Caco-2 (cell line): ENCODE measurements around the gene TRIM24. TPM values are rescaled to one million over a fixed set of nuclear protein-coding genes. Genes with fewer than 3 reads are reported as not detected.
"Not testable (repeated sequence)": the region's sequence is repeated elsewhere in the genome, so short reads cannot be mapped to it uniquely, and the experiment has no call there.

Experiments used
- BruUV-seq: library from RNA; stranded (reverse); fragments of 400-500 nt; replicated peaks from 2 replicates; lab custom pipeline; 2021; lab: Mats Ljungman, UMichigan
- CTCF ChIA-PET: fragments of 300-600 bp; sonication (Branson Sonifier 250); formaldehyde crosslinking; loops from one replicate; lab custom pipeline; 2022; ENCODE audit warnings: antibody characterized with exemption; lab: Charles Lee
- POLR2A ChIA-PET: fragments of 300-600 bp; sonication (Branson Sonifier 250); formaldehyde crosslinking; loops from one replicate; lab custom pipeline; 2022; ENCODE audit warnings: antibody characterized with exemption; lab: Charles Lee
- DNase-seq, 2 experiments: peaks; one replicate each; pipeline versions ENCODE4 v3.0.0 to v3.0.0-alpha.2; 2020 to 2022
- H3K27me3 ChIP-seq: replicated peaks from 2 replicates; pipeline ENCODE4 v1.6.0; 2011; ENCODE audit warnings: low read length; ENCODE audit not compliant: control insufficient read depth, insufficient read depth
- H3K36me3 ChIP-seq: 2 replicates; pipeline ENCODE4 v1.5.1; 2011; ENCODE audit warnings: low read length; ENCODE audit not compliant: control insufficient read depth, insufficient read depth
- H3K4me1 ChIP-seq: fragments of 250-450 bp; sonication (Bioruptor Pico); 2 replicates; pipeline ENCODE4 v1.5.1; 2020; ENCODE audit warnings: mild to moderate bottlenecking
- H3K4me3 ChIP-seq: 2 replicates; pipeline ENCODE4 v1.5.1; 2011; ENCODE audit warnings: low read depth, mild to moderate bottlenecking, control low read depth, low read length
- H3K9me3 ChIP-seq: fragments of 250-450 bp; sonication (Bioruptor Pico); 2 replicates; pipeline ENCODE4 v1.5.1; 2020; ENCODE audit warnings: mild to moderate bottlenecking, moderate library complexity
- H3K27ac Mint-ChIP-seq: one replicate; pipeline ENCODE4 v1.8.0; 2022; ENCODE audit warnings: mixed read lengths; ENCODE audit not compliant: unreplicated experiment
- H3K27me3 Mint-ChIP-seq: one replicate; pipeline ENCODE4 v1.8.0; 2022; ENCODE audit warnings: mixed read lengths; ENCODE audit not compliant: insufficient read depth, unreplicated experiment
- H3K36me3 Mint-ChIP-seq: one replicate; pipeline ENCODE4 v1.8.0; 2022; ENCODE audit warnings: mild to moderate bottlenecking, mixed read lengths; ENCODE audit not compliant: insufficient read depth, unreplicated experiment
- H3K4me1 Mint-ChIP-seq: one replicate; pipeline ENCODE4 v1.8.0; 2022; ENCODE audit warnings: low read depth, mixed read lengths; ENCODE audit not compliant: unreplicated experiment
- H3K4me3 Mint-ChIP-seq: one replicate; pipeline ENCODE4 v1.8.0; 2022; ENCODE audit warnings: mild to moderate bottlenecking, moderate library complexity, mixed read lengths; ENCODE audit not compliant: unreplicated experiment
- H3K9me3 Mint-ChIP-seq: one replicate; pipeline ENCODE4 v1.8.0; 2022; ENCODE audit warnings: mixed read lengths; ENCODE audit not compliant: unreplicated experiment
- intact Hi-C: fragments of 100-400 bp; cut with micrococcal nuclease; formaldehyde crosslinking; loops from one replicate; pipeline ENCODE4 v1.10.0; 2022; ENCODE audit not compliant: unreplicated experiment
- total RNA-seq: library from RNA; stranded (reverse); gene quantifications from 2 replicates; pipeline ENCODE4 v1.2.3, GENCODE V29; 2022
- TF ChIP-seq, protein P1 (sequence below), 2 experiments: fragments of 200-600 bp in 1 of 2; IDR thresholded peaks; 1 replicate in 1 of 2; 2 replicates in 1 of 2; pipeline versions ENCODE4 v1.5.1 to v1.8.0; 2011 to 2022; ENCODE audit warnings: antibody characterized with exemption in 1 of 2, control low read depth in 1 of 2, inconsistent platforms in 1 of 2, low read depth in 1 of 2, low read length in 1 of 2, mild to moderate bottlenecking in 1 of 2, moderate library complexity in 1 of 2; ENCODE audit not compliant: insufficient read depth in 1 of 2, severe bottlenecking in 1 of 2, unreplicated experiment in 1 of 2

The TRIM24 gene
- total RNA-seq, 1 experiment from 2014 or later: 58.2 TPM

DNA sequence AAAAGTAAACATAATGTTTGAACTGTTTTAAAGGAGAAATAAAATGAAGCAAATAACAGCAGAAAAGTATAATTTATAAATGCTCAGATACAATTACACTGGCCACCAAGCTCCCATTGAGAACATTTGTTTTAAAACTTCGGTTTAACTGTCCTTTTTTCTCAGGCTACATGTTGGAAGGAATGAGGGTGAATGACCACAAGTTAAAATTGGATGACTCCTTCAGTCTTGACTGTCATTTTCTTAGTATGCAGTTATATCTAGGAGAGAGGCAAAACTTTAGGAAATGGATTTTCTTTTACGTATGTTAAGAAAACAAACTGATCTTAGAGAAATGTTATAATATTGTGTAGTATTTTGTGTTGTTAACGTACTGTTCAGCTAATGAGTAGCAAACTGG is 5.0 kb downstream of the TRIM24 start:
- Mint-ChIP-seq H3K27me3 (no peaks in the 10 kb centered on the region), H3K36me3 (peaks cover 74% of the 10 kb centered on the region), H3K9me3 (no peaks in the 10 kb centered on the region), H3K27ac (no peak overlapping the region), H3K4me3 (no peak overlapping the region), H3K4me1 (no peaks in the 10 kb centered on the region)
- TF ChIP-seq, protein P1, sequence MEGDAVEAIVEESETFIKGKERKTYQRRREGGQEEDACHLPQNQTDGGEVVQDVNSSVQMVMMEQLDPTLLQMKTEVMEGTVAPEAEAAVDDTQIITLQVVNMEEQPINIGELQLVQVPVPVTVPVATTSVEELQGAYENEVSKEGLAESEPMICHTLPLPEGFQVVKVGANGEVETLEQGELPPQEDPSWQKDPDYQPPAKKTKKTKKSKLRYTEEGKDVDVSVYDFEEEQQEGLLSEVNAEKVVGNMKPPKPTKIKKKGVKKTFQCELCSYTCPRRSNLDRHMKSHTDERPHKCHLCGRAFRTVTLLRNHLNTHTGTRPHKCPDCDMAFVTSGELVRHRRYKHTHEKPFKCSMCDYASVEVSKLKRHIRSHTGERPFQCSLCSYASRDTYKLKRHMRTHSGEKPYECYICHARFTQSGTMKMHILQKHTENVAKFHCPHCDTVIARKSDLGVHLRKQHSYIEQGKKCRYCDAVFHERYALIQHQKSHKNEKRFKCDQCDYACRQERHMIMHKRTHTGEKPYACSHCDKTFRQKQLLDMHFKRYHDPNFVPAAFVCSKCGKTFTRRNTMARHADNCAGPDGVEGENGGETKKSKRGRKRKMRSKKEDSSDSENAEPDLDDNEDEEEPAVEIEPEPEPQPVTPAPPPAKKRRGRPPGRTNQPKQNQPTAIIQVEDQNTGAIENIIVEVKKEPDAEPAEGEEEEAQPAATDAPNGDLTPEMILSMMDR (IDR thresholded peaks at IDR 0.05; ENCODE audit: insufficient read depth in 1 of 2, low read depth in 1 of 2, low read length in 1 of 2, severe bottlenecking in 1 of 2, unreplicated experiment in 1 of 2): no peak
- no peaks in the 10 kb centered on the region; the same call in 1 of the 2 replicates for H3K36me3 ChIP-seq
- H3K9me3 ChIP-seq: no peaks in the 10 kb centered on the region
- BruUV-seq: no TSS peak
- H3K27me3 ChIP-seq: no peaks in the 10 kb centered on the region
- DNase-seq: no peak
- POLR2A ChIA-PET: no interaction called here
- intact Hi-C loops: no loop called here
- H3K4me1 ChIP-seq: peaks cover 16% of the 10 kb centered on the region
- no peak overlapping the region for H3K4me3 ChIP-seq
- CTCF ChIA-PET: no interaction called here

DNA sequence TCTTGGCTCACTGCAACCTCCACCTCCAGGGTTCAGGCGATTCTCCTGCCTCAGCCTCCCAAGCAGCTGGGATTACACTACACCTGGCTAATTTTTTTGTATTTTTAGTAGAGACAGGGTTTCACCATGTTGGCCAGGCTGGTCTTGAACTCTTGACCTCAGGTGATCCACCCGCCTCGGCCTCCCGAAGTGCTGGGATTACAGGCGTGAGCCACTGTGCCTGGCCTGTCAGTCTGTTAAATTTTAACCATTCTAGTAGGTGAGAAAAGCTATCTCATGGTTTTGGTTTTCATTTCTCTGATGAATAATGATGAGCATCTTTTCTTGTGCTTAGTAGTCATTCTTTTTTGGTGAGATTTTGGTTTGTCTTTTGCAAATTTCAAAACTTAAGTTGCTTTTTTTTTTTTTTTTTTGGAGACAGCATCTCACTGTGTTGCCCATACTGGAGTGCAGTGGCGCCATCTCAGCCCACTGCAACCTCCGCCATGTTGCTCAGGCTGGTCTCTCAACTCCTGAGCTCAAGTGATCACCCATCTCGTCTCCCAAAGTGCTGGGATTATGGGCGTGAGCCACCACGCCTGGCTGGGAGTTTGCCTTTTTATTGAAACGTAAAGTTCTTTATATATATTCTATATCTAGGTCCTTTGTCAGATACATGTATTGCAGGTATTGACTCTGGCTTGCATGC is 6.2 kb downstream of the TRIM24 start:
- H3K4me3 ChIP-seq, CTCF ChIA-PET, H3K4me3 Mint-ChIP-seq, H3K27ac Mint-ChIP-seq, H3K4me1 Mint-ChIP-seq, BruUV-seq, H3K27me3 Mint-ChIP-seq, H3K27me3 ChIP-seq, DNase-seq, H3K9me3 Mint-ChIP-seq, H3K36me3 ChIP-seq, H3K9me3 ChIP-seq, intact Hi-C loops: not testable (repeated sequence)
- POLR2A ChIA-PET: interaction anchor here (0.7 kb wide), 1 partner anchor 290 kb away, joined by 23 read pairs; no protein-coding TSS in a partner anchor
- H3K36me3 Mint-ChIP-seq: peaks cover 63% of the 10 kb centered on the region
- peaks cover 16% of the 10 kb centered on the region for H3K4me1 ChIP-seq

DNA sequence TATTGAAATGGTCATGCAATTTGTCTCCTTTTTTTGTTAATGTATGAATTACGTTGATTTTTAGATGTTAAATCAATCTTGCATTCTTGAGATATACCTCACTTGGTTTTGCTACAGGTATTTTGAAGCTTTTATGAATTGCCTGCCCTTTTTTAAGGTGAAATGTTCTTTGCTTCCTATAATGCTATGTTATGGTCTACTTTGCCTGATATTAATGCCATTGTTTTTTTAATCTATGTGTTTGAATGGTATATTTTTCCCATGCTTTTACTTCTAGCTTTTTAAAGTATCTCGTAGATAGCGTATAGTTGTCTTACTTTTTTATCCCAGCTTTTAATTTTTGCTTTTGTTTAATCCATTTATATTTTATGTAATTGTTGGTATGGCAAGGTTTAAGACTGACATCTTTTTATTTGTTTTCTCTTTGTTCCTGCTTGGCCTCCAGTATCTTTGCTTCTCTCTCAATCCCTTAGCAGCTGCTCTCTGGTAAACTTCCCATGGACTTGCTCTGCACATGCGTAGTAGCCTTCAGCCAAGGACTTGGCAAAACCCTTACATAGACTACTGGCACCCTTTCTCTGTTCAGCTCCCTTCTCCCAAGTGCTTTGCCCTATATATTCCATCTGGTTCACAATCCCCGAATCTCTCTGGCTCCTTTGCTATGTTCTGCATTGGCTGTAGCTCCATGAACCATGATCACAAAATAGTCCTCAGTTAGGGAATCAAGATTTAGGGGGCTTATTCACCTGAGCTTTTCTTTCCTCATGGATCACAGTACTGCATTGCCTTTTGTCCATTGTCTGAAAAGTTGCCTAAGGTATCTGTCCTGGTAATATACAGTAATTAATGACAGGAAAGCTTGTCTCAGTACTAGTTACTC is 8.4 kb downstream of the TRIM24 start:
- DNase-seq: no peak
- no peaks in the 10 kb centered on the region for H3K27me3 ChIP-seq
- ChIA-PET POLR2A (no interaction called here), CTCF (no interaction called here)
- Mint-ChIP-seq H3K27ac (no peak overlapping the region), H3K4me3 (no peak overlapping the region), H3K36me3 (peaks cover 55% of the 10 kb centered on the region), H3K9me3 (no peaks in the 10 kb centered on the region), H3K27me3 (no peaks in the 10 kb centered on the region), H3K4me1 (peaks cover 11% of the 10 kb centered on the region)
- H3K4me3 ChIP-seq: no peak overlapping the region
- H3K4me1 ChIP-seq: peaks cover 13% of the 10 kb centered on the region
- no peaks in the 10 kb centered on the region; the same call in 1 of the 2 replicates for H3K36me3 ChIP-seq
- no peaks in the 10 kb centered on the region for H3K9me3 ChIP-seq
- no TSS peak for BruUV-seq
- TF ChIP-seq, protein P1 (IDR thresholded peaks at IDR 0.05; ENCODE audit: insufficient read depth in 1 of 2, low read depth in 1 of 2, low read length in 1 of 2, severe bottlenecking in 1 of 2, unreplicated experiment in 1 of 2): no peak
- intact Hi-C loops: no loop called here
